ENCODE measurements around the gene HMGXB3. TPM values are rescaled to one million over a fixed set of nuclear protein-coding genes. Genes with fewer than 3 reads are reported as not detected.

HMGXB3 gene
- total and polyA plus RNA-seq, 4 experiments from 2014 or later: 8.5 to 35.4 (median 25.0) TPM

GRCh38 chr5:150063638-150064037 is 63.1 kb downstream of the HMGXB3 start:
- DNase-seq: no peak
- Histone ChIP-seq H3K4me3 (ENCODE audit: low read length in 2 of 2) (no peak overlapping the region), H3K36me3 (ENCODE audit: insufficient read depth, low read length) (no peaks in the 10 kb centered on the region), H3K9me3 (ENCODE audit: control insufficient read depth in 1 of 2, low read length in 2 of 2) (no peaks in the 10 kb centered on the region), H3K27me3 (ENCODE audit: insufficient read depth, low read length) (no peaks in the 10 kb centered on the region), H3K27ac (ENCODE audit: low read depth, low read length) (no peak overlapping the region), H3K4me1 (ENCODE audit: insufficient read depth, low read length) (no peaks in the 10 kb centered on the region)
- Mint-ChIP-seq H3K27ac (no peak overlapping the region), H3K9me3 (no peaks in the 10 kb centered on the region), H3K4me3 (no peak overlapping the region), H3K27me3 (peaks cover 0 to 1% of the 10 kb centered on the region in 2 donors), H3K4me1 (peaks cover 4 to 12% (median 7%) of the 10 kb centered on the region in 4 donors), H3K36me3 (no peaks in the 10 kb centered on the region)
- ChIA-PET POLR2A (ENCODE audit: partially characterized antibody) (no interaction called here), CTCF (ENCODE audit: partially characterized antibody) (no interaction called here)
- intact Hi-C loops (cut with micrococcal nuclease): no loop called here

- H3K27me3 Mint-ChIP-seq: peaks cover 0 to 1% of the 10 kb centered on the region in 2 donors
- CTCF ChIA-PET (ENCODE audit: partially characterized antibody): no interaction called here
- no peak overlapping the region for H3K27ac Mint-ChIP-seq
- Histone ChIP-seq H3K9me3 (ENCODE audit: control insufficient read depth in 1 of 2, low read length in 2 of 2) (no peaks in the 10 kb centered on the region), H3K27me3 (ENCODE audit: insufficient read depth, low read length) (no peaks in the 10 kb centered on the region), H3K4me3 (ENCODE audit: low read length in 2 of 2) (no peak overlapping the region), H3K27ac (ENCODE audit: low read depth, low read length) (no peak overlapping the region), H3K36me3 (ENCODE audit: insufficient read depth, low read length) (no peaks in the 10 kb centered on the region), H3K4me1 (ENCODE audit: insufficient read depth, low read length) (no peaks in the 10 kb centered on the region)
- POLR2A ChIA-PET (ENCODE audit: partially characterized antibody): no interaction called here
- DNase-seq: no peak
- peaks cover 4 to 12% (median 7%) of the 10 kb centered on the region in 4 donors for H3K4me1 Mint-ChIP-seq
- no peaks in the 10 kb centered on the region for H3K36me3 Mint-ChIP-seq
- H3K9me3 Mint-ChIP-seq: no peaks in the 10 kb centered on the region
- intact Hi-C loops (cut with micrococcal nuclease): no loop called here
- no peak overlapping the region for H3K4me3 Mint-ChIP-seq
These were observed 64.2 kb downstream of the HMGXB3 start for GRCh38 chr5:150064681-150065220.

GRCh38 chr5:150065346-150065745 is 64.8 kb downstream of the HMGXB3 start:
- intact Hi-C loops (cut with micrococcal nuclease): no loop called here
- POLR2A ChIA-PET (ENCODE audit: partially characterized antibody): no interaction called here
- Histone ChIP-seq H3K9me3 (ENCODE audit: control insufficient read depth in 1 of 2, low read length in 2 of 2) (no peaks in the 10 kb centered on the region), H3K27me3 (ENCODE audit: insufficient read depth, low read length) (no peaks in the 10 kb centered on the region), H3K4me1 (ENCODE audit: insufficient read depth, low read length) (no peaks in the 10 kb centered on the region), H3K4me3 (ENCODE audit: low read length in 2 of 2) (no peak overlapping the region), H3K27ac (ENCODE audit: low read depth, low read length) (no peak overlapping the region), H3K36me3 (ENCODE audit: insufficient read depth, low read length) (no peaks in the 10 kb centered on the region)
- H3K27ac Mint-ChIP-seq: no peak overlapping the region
- no peak for DNase-seq
- H3K36me3 Mint-ChIP-seq: no peaks in the 10 kb centered on the region
- H3K4me3 Mint-ChIP-seq: no peak overlapping the region
- H3K9me3 Mint-ChIP-seq: no peaks in the 10 kb centered on the region
- peaks cover 0 to 1% of the 10 kb centered on the region in 2 donors for H3K27me3 Mint-ChIP-seq
- peaks cover 4 to 12% (median 7%) of the 10 kb centered on the region in 4 donors for H3K4me1 Mint-ChIP-seq
- CTCF ChIA-PET (ENCODE audit: partially characterized antibody): no interaction called here

- H3K27ac ChIP-seq (ENCODE audit: low read depth, low read length): no peak overlapping the region
- no peaks in the 10 kb centered on the region for H3K9me3 ChIP-seq (ENCODE audit: control insufficient read depth in 1 of 2, low read length in 2 of 2)
- Mint-ChIP-seq H3K36me3 (no peaks in the 10 kb centered on the region), H3K27me3 (peaks cover 0 to 1% of the 10 kb centered on the region in 2 donors), H3K4me1 (peaks cover 4 to 12% (median 7%) of the 10 kb centered on the region in 4 donors), H3K27ac (no peak overlapping the region), H3K9me3 (no peaks in the 10 kb centered on the region), H3K4me3 (no peak overlapping the region)
- H3K27me3 ChIP-seq (ENCODE audit: insufficient read depth, low read length): no peaks in the 10 kb centered on the region
- intact Hi-C loops (cut with micrococcal nuclease): no loop called here
- no peak for DNase-seq
- H3K4me3 ChIP-seq (ENCODE audit: low read length in 2 of 2): no peak overlapping the region
- no peaks in the 10 kb centered on the region for H3K36me3 ChIP-seq (ENCODE audit: insufficient read depth, low read length)
- H3K4me1 ChIP-seq (ENCODE audit: insufficient read depth, low read length): no peaks in the 10 kb centered on the region
- ChIA-PET CTCF (ENCODE audit: partially characterized antibody) (no interaction called here), POLR2A (ENCODE audit: partially characterized antibody) (no interaction called here)
These were observed 65.3 kb downstream of the HMGXB3 start for GRCh38 chr5:150065886-150066285.

- H3K27me3 ChIP-seq (ENCODE audit: insufficient read depth, low read length): no peaks in the 10 kb centered on the region
- H3K27me3 Mint-ChIP-seq: peaks cover 0 to 1% of the 10 kb centered on the region in 2 donors
- no peak overlapping the region for H3K4me3 ChIP-seq (ENCODE audit: low read length in 2 of 2)
- peaks cover 4 to 12% (median 7%) of the 10 kb centered on the region in 4 donors for H3K4me1 Mint-ChIP-seq
- no peaks in the 10 kb centered on the region for H3K36me3 ChIP-seq (ENCODE audit: insufficient read depth, low read length)
- H3K27ac Mint-ChIP-seq: peak overlapping the region in 1 of 7 donors; percentile 26
- intact Hi-C loops (cut with micrococcal nuclease): no loop called here
- CTCF ChIA-PET (ENCODE audit: partially characterized antibody): no interaction called here
- POLR2A ChIA-PET (ENCODE audit: partially characterized antibody): no interaction called here
- H3K36me3 Mint-ChIP-seq: no peaks in the 10 kb centered on the region
- no peak overlapping the region for H3K27ac ChIP-seq (ENCODE audit: low read depth, low read length)
- H3K9me3 Mint-ChIP-seq: no peaks in the 10 kb centered on the region
- H3K4me1 ChIP-seq (ENCODE audit: insufficient read depth, low read length): no peaks in the 10 kb centered on the region
- no peak overlapping the region for H3K4me3 Mint-ChIP-seq
- DNase-seq: no peak
- no peaks in the 10 kb centered on the region for H3K9me3 ChIP-seq (ENCODE audit: control insufficient read depth in 1 of 2, low read length in 2 of 2)
These were observed 65.9 kb downstream of the HMGXB3 start for GRCh38 chr5:150066436-150066835.

- CTCF ChIA-PET (ENCODE audit: partially characterized antibody): no interaction called here
- intact Hi-C loops (cut with micrococcal nuclease): no loop called here
- H3K36me3 Mint-ChIP-seq: no peaks in the 10 kb centered on the region
These were observed 66.4 kb downstream of the HMGXB3 start for GRCh38 chr5:150066901-150067396.

GRCh38 chr5:150067405-150067960 is 66.9 kb downstream of the HMGXB3 start:
- Mint-ChIP-seq H3K36me3 (no peaks in the 10 kb centered on the region), H3K27me3 (peaks cover 0 to 1% of the 10 kb centered on the region in 2 donors), H3K27ac (peak overlapping the region in 1 of 7 donors; percentile 4), H3K9me3 (no peaks in the 10 kb centered on the region), H3K4me3 (no peak overlapping the region), H3K4me1 (peaks cover 4 to 12% (median 7%) of the 10 kb centered on the region in 4 donors)
- H3K27me3 ChIP-seq (ENCODE audit: insufficient read depth, low read length): no peaks in the 10 kb centered on the region
- no peaks in the 10 kb centered on the region for H3K36me3 ChIP-seq (ENCODE audit: insufficient read depth, low read length)
- H3K4me1 ChIP-seq (ENCODE audit: insufficient read depth, low read length): no peaks in the 10 kb centered on the region
- DNase-seq: no peak
- H3K27ac ChIP-seq (ENCODE audit: low read depth, low read length): no peak overlapping the region
- ChIA-PET POLR2A (ENCODE audit: partially characterized antibody) (interaction anchor here (0.5 kb wide), 1 partner anchor 15 kb away, joined by 3 read pairs; no protein-coding TSS in a partner anchor), CTCF (ENCODE audit: partially characterized antibody) (no interaction called here)
- H3K9me3 ChIP-seq (ENCODE audit: control insufficient read depth in 1 of 2, low read length in 2 of 2): no peaks in the 10 kb centered on the region
- no peak overlapping the region for H3K4me3 ChIP-seq (ENCODE audit: low read length in 2 of 2)
- intact Hi-C loops (cut with micrococcal nuclease): no loop called here

More at GRCh38 chr5:150066901-150067396, 66.4 kb downstream of the HMGXB3 start:
- Mint-ChIP-seq H3K9me3 (no peaks in the 10 kb centered on the region), H3K4me3 (no peak overlapping the region), H3K27me3 (peaks cover 0 to 1% of the 10 kb centered on the region in 2 donors), H3K4me1 (peaks cover 4 to 12% (median 7%) of the 10 kb centered on the region in 4 donors), H3K27ac (peak overlapping the region in 3 of 7 donors; percentile 4 to 26 (median 14))
- H3K27ac ChIP-seq (ENCODE audit: low read depth, low read length): no peak overlapping the region
- H3K27me3 ChIP-seq (ENCODE audit: insufficient read depth, low read length): no peaks in the 10 kb centered on the region
- no peak overlapping the region for H3K4me3 ChIP-seq (ENCODE audit: low read length in 2 of 2)
- H3K9me3 ChIP-seq (ENCODE audit: control insufficient read depth in 1 of 2, low read length in 2 of 2): no peaks in the 10 kb centered on the region
- H3K4me1 ChIP-seq (ENCODE audit: insufficient read depth, low read length): no peaks in the 10 kb centered on the region
- no peaks in the 10 kb centered on the region for H3K36me3 ChIP-seq (ENCODE audit: insufficient read depth, low read length)
- no peak for DNase-seq
- POLR2A ChIA-PET (ENCODE audit: partially characterized antibody): interaction anchor here (0.5 kb wide), 1 partner anchor 16 kb away, joined by 3 read pairs; no protein-coding TSS in a partner anchor

All from CD4-positive, alpha-beta memory T cell (primary cell).